Measurements from ENCODE around the gene ARRDC1.

ARRDC1 gene

DNA sequence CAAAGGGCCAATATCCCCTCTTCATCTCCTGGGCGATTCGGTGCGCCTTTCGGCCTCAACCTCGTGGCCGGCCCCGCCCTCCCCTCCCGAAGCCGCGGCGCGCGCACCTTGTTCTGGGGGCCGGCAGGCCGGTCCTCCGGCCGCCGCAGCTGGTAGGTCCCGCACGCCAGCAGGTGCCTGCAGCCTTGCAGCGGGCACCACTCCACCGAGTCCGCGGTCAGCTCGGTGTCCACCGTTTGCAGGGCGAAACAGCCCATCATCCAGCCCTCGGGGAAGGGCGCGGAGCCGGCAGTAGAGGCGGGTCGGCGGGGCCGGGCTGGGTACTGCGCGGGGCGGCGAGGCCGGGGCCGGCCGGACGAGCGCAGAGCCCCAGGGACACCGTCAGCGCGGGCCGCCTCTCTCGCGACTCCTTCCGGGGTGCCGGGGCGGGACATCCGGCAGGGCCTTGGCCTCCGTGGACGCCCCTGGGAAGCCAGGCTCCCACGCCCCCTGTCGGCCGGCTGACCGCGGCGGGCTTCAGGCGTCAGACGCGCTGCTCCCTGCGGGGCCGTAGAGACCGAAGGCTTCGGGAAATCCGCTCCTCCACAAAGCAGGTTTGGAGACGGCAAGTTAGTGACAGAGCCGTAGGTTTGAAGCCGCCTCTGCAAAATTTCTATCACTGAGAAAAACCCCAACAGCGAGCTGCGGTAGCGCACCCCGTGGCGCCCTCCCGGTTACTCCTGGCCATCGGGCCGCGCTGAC lies 26.8 kb upstream of the ARRDC1 start, which contains the start of gene DPH7:
Gene DPH7, minus strand, starts transcription at position 408 of the 741 bp plus-strand sequence. Its CDS starts 148 bp downstream, at position 260.
- H3K4me3 ChIP-seq (ENCODE audit: low read length), result peak within 1 kb of the TSS; percentile 80
- no peaks in the 10 kb centered on the region for H3K27me3 ChIP-seq (ENCODE audit: control insufficient read depth, insufficient read depth, low read length)
- peaks cover 17% of the 10 kb centered on the region for H3K4me1 ChIP-seq (ENCODE audit: control insufficient read depth, insufficient read depth, low read length)
- peak within 1 kb of the TSS; percentile 65 for H3K9ac ChIP-seq (ENCODE audit: low read length)
- no peaks in the 10 kb centered on the region for H3K36me3 ChIP-seq (ENCODE audit: control insufficient read depth, insufficient read depth, low read length)
- H3K9me3 ChIP-seq (ENCODE audit: control insufficient read depth, low read length), result no peaks in the 10 kb centered on the region

DNA sequence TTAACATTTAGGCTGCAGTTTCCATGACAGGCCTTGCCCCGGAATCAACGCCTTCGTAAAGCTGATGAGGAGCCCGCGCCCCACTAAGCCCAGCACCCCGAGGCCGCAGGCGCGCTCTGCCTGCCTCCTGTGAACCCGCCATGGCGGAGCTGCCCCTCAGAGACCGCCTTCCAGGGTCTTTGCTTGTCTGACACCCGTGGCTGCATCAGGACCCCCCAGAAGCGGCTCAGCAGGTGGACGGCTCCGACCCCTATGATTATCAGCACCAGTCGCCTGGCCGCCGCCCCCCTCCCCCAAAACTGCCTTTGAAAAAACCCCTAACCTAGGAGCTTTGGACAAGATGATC lies 26.3 kb upstream of the ARRDC1 start:
- Histone ChIP-seq H3K9me3 (ENCODE audit: control insufficient read depth, low read length) (no peaks in the 10 kb centered on the region), H3K27me3 (ENCODE audit: control insufficient read depth, insufficient read depth, low read length) (no peaks in the 10 kb centered on the region), H3K4me1 (ENCODE audit: control insufficient read depth, insufficient read depth, low read length) (peaks cover 17% of the 10 kb centered on the region), H3K4me3 (ENCODE audit: low read length) (peak overlapping the region; percentile 80), H3K36me3 (ENCODE audit: control insufficient read depth, insufficient read depth, low read length) (no peaks in the 10 kb centered on the region), H3K9ac (ENCODE audit: low read length) (peak overlapping the region; percentile 65)

DNA sequence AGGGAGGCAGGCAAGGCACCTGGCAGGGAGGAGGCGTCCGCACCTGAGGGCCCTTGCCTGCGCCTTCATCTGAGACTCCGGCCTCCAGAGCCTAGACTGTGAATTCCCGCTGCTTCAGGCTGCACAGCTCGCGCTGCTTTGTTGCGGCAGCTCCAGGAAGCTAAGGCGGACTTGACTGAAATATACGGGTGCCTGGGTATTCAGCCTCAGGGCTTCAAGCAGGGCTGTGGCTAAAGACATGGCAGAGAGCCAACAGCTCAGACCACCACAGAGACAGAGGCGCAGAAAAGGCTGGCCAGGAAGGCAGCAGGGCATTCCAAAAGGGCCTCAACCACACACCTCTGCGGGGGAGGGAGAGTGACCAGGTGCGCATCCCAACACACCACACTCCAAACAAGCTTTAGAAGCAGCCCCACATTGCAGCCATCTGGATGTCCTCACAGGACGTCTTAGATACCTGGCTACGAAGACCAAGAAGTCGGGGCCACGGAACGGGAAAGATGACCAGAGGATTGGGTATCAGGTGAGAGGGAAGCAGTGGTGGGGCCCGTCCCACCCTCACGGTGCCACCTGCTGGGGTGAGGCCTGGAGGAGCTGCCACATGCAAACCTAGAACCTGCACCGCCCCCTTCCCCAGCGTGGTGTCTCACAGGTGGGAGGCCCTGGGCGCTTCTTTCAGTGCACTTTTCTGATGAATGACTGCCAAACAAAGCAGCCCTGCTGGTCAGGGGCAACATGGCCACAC lies 25.1 kb upstream of the ARRDC1 start:
- no peak overlapping the region for H3K4me3 ChIP-seq (ENCODE audit: low read length)
- H3K9ac ChIP-seq (ENCODE audit: low read length), result no peak overlapping the region
- peaks cover 17% of the 10 kb centered on the region for H3K4me1 ChIP-seq (ENCODE audit: control insufficient read depth, insufficient read depth, low read length)
- no peaks in the 10 kb centered on the region for H3K36me3 ChIP-seq (ENCODE audit: control insufficient read depth, insufficient read depth, low read length)
- no peaks in the 10 kb centered on the region for H3K27me3 ChIP-seq (ENCODE audit: control insufficient read depth, insufficient read depth, low read length)
- no peaks in the 10 kb centered on the region for H3K9me3 ChIP-seq (ENCODE audit: control insufficient read depth, low read length)

DNA sequence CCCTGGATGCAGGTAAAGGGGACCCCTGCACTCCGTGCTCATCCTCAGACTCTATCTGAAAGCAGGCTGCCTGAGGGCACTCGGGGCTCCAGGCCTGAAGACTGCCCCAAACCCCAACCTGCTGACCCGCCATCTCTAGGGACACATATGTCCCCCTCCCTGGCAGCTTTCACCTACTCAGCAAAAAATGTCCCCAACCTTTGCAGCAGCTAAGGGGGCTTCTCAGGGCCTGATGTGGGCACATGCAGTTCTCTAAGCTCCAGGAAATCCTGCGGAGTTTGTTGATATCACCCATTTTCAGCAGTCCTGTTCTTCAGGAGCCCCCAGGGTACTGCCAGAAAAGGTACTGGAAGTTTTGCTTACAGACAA lies 24.5 kb upstream of the ARRDC1 start:
- H3K4me3 ChIP-seq (ENCODE audit: low read length), result no peak overlapping the region
- no peaks in the 10 kb centered on the region for H3K36me3 ChIP-seq (ENCODE audit: control insufficient read depth, insufficient read depth, low read length)
- no peaks in the 10 kb centered on the region for H3K27me3 ChIP-seq (ENCODE audit: control insufficient read depth, insufficient read depth, low read length)
- H3K9me3 ChIP-seq (ENCODE audit: control insufficient read depth, low read length), result no peaks in the 10 kb centered on the region
- no peak overlapping the region for H3K9ac ChIP-seq (ENCODE audit: low read length)
- peaks cover 17% of the 10 kb centered on the region for H3K4me1 ChIP-seq (ENCODE audit: control insufficient read depth, insufficient read depth, low read length)

DNA sequence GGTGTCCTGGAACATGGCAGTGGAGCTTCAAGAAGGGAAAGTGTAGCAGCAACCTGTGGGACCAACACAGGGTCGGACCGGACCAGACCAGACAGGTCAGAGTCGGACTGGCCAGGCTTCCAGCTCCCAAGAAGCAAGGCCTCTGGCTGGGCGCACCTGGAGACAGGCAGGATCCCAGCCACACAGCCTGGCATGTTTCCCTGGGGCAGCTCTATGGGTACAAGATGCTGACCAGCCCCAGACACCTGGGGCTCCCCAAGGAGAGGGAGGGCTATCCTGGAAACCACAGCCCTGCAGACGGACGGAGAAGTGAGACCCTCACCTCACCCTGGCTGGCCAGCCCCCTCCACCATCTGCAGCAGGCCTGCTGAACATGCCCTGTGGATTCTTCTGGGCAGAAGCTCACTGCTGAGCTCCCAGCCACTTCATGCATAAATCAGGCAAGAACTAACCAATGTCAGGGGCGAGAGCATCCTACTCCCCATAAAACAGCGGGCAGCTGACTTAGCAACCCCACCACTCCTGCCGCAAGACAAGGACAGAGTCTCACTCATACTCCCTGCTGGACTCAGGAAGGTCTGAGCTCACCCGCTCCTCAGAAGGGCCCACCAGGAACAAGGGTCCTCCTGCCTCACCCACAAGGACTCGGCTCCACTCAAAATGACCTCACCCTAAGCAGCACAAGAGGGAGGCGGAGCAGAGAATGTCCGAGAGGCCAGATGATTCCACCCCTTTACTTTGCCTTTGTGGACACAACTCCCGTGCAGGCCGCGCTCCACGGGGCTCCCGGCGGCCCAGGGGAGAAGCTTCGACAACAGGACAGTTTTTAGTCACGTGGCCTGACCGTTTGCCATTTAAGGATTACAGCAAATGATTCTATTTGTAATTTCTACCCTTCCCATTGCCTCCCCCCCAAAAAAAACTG lies 23.9 kb upstream of the ARRDC1 start:
- H3K4me3 ChIP-seq (ENCODE audit: low read length), result no peak overlapping the region
- H3K36me3 ChIP-seq (ENCODE audit: control insufficient read depth, insufficient read depth, low read length), result peaks cover under 1% of the 10 kb centered on the region
- H3K9ac ChIP-seq (ENCODE audit: low read length), result no peak overlapping the region
- H3K27me3 ChIP-seq (ENCODE audit: control insufficient read depth, insufficient read depth, low read length), result no peaks in the 10 kb centered on the region
- H3K9me3 ChIP-seq (ENCODE audit: control insufficient read depth, low read length), result no peaks in the 10 kb centered on the region
- peaks cover 17% of the 10 kb centered on the region for H3K4me1 ChIP-seq (ENCODE audit: control insufficient read depth, insufficient read depth, low read length)

DNA sequence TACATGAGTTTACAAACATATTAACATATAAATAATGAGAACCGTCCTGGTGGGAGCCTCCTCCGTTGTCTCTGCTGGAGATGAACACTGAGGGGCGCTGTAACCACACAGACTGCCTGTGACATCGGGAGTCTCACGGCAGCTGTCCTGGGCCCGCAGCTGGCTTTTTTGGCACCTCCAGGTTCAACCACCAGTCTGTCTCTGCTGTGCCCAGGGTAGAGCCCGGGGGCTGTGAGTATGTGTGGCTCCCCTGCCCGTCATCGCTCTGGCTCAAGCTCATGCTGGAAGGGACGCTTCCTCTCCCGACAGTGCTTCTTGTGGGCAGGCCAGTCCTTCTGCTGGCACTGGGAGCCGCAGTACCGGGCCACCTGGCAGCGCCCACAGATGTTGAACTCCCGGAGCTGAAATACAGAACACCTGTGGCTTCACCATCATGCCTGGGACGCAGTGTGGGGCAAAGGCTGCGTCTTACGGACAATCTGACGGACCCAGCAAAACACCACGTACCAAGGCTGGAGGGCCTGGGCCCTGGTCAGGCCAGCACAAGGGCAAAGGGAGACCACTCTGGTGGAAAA lies 23.1 kb upstream of the ARRDC1 start:
- H3K27me3 ChIP-seq (ENCODE audit: control insufficient read depth, insufficient read depth, low read length), result no peaks in the 10 kb centered on the region
- H3K4me1 ChIP-seq (ENCODE audit: control insufficient read depth, insufficient read depth, low read length), result peaks cover 11% of the 10 kb centered on the region
- no peak overlapping the region for H3K9ac ChIP-seq (ENCODE audit: low read length)
- no peak overlapping the region for H3K4me3 ChIP-seq (ENCODE audit: low read length)
- H3K36me3 ChIP-seq (ENCODE audit: control insufficient read depth, insufficient read depth, low read length), result peaks cover 4% of the 10 kb centered on the region
- no peaks in the 10 kb centered on the region for H3K9me3 ChIP-seq (ENCODE audit: control insufficient read depth, low read length)

DNA sequence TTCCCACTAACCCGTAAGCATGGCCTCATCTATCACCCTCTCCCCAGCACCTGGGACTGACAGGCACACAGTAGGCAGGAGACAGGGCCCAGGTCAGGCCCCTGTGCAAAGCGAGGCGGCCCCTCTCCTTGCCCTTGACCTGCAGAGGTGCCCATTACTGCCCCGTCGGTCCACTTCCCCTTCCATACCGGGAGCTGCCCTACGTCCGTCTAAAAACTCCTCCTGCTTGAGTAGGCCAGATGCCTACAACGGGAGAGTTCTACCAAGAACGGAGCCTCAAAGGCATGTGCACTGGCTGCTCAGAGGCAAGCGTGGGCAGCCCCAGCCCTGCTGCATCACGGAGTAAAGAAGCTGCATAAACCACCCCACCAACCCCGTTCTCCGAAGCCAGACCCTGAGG lies 22.1 kb upstream of the ARRDC1 start:
- H3K36me3 ChIP-seq (ENCODE audit: control insufficient read depth, insufficient read depth, low read length), result peaks cover 4% of the 10 kb centered on the region

DNA sequence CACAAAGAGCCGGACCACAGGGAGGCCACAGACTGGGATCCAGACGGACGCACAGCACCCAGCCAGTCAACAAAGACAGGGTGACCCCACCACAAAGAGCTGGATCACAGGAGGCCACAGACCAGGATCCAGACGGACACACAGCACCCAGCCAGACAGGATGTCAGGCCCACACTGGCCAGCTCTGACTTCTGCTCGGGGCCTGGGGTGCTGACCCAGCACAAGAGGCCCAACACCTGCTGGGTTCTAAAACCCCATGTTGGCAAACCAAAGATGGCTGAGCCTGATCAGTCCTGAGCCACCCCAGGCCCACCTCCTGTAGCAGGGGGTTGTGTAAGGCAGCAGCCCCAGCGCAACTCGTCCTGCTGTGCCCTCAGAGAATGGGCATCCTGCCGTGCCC lies 21.5 kb upstream of the ARRDC1 start:
- Histone ChIP-seq H3K9ac (ENCODE audit: low read length) (no peak overlapping the region), H3K4me1 (ENCODE audit: control insufficient read depth, insufficient read depth, low read length) (peaks cover 9% of the 10 kb centered on the region), H3K36me3 (ENCODE audit: control insufficient read depth, insufficient read depth, low read length) (peaks cover 4% of the 10 kb centered on the region), H3K9me3 (ENCODE audit: control insufficient read depth, low read length) (no peaks in the 10 kb centered on the region), H3K27me3 (ENCODE audit: control insufficient read depth, insufficient read depth, low read length) (no peaks in the 10 kb centered on the region), H3K4me3 (ENCODE audit: low read length) (no peak overlapping the region)

More for the DNA sequence above, 22.1 kb upstream of the ARRDC1 start:
- Histone ChIP-seq H3K27me3 (ENCODE audit: control insufficient read depth, insufficient read depth, low read length) (no peaks in the 10 kb centered on the region), H3K9me3 (ENCODE audit: control insufficient read depth, low read length) (no peaks in the 10 kb centered on the region), H3K4me1 (ENCODE audit: control insufficient read depth, insufficient read depth, low read length) (peaks cover 5% of the 10 kb centered on the region), H3K4me3 (ENCODE audit: low read length) (no peak overlapping the region), H3K9ac (ENCODE audit: low read length) (no peak overlapping the region)

DNA sequence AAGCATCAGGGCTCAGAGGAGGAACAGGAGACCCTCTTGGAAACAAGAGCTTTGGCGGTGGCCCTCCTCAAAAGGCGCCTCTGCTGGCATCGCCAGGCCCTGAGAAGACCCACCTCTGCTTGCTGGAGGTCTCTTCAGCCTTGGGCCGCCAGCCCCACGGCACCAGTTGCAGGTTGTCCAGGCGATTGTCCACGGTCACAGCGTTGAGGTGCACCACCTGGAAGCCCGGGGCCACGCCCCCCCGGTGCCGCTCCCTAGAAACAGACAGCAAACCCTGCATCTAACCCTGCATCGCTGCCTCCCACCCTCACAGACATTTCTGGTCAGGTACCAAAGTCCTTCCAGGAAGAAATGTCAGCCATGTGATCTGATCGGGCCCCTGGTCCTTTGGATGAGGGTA lies 18.6 kb upstream of the ARRDC1 start:
- no peaks in the 10 kb centered on the region for H3K9me3 ChIP-seq (ENCODE audit: control insufficient read depth, low read length)
- H3K27me3 ChIP-seq (ENCODE audit: control insufficient read depth, insufficient read depth, low read length), result no peaks in the 10 kb centered on the region
- no peak overlapping the region for H3K4me3 ChIP-seq (ENCODE audit: low read length)
- peaks cover 11% of the 10 kb centered on the region for H3K4me1 ChIP-seq (ENCODE audit: control insufficient read depth, insufficient read depth, low read length)
- H3K36me3 ChIP-seq (ENCODE audit: control insufficient read depth, insufficient read depth, low read length), result peaks cover 4% of the 10 kb centered on the region
- no peak overlapping the region for H3K9ac ChIP-seq (ENCODE audit: low read length)

DNA sequence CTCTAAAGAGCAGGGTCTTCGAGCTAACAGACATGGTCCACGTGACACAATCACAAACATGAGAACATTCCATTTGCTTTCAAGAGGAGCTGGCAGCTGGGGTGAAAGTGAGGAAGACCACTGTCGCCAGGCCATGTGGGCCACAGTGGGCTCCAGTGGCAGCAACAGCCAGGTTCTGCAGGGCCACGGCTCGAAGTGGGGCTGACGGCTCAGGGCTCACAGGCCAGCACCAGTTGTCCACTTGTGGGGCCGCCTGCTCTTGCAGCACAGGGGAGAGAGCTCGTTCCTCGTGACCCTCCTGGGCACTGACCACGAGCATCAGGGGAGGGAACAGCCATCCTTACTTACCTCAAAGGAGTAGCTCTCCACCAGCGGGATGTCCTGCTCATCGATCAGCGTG lies 17.2 kb upstream of the ARRDC1 start:
- Histone ChIP-seq H3K4me1 (ENCODE audit: control insufficient read depth, insufficient read depth, low read length) (peaks cover 22% of the 10 kb centered on the region), H3K4me3 (ENCODE audit: low read length) (no peak overlapping the region), H3K9me3 (ENCODE audit: control insufficient read depth, low read length) (no peaks in the 10 kb centered on the region), H3K27me3 (ENCODE audit: control insufficient read depth, insufficient read depth, low read length) (no peaks in the 10 kb centered on the region), H3K9ac (ENCODE audit: low read length) (no peak overlapping the region), H3K36me3 (ENCODE audit: control insufficient read depth, insufficient read depth, low read length) (peaks cover 4% of the 10 kb centered on the region)

DNA sequence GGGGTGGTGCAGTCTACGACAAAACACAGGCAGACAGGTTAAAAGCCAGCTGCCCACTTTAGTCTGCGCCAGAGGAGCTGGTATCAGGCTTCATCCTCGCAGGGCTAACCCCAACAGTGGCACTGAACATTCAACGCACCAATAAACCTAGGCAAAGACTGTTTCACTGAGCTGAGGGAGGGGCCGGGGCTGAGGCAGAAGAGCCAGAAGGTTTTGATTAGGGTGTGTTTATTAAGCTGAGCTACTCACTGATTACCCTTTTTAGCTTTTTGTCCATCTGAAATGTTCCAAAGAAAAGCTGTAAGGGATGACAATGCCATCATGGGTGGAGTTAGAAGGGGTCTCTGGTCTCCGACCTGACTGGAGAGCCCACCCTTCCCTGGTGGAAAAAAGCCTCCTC lies 16.6 kb upstream of the ARRDC1 start:
- Histone ChIP-seq H3K27me3 (ENCODE audit: control insufficient read depth, insufficient read depth, low read length) (no peaks in the 10 kb centered on the region), H3K9me3 (ENCODE audit: control insufficient read depth, low read length) (no peaks in the 10 kb centered on the region), H3K9ac (ENCODE audit: low read length) (peak overlapping the region; percentile 63), H3K4me3 (ENCODE audit: low read length) (no peak overlapping the region), H3K4me1 (ENCODE audit: control insufficient read depth, insufficient read depth, low read length) (peaks cover 28% of the 10 kb centered on the region), H3K36me3 (ENCODE audit: control insufficient read depth, insufficient read depth, low read length) (peaks cover 4% of the 10 kb centered on the region)

All from mucosa of stomach (tissue), 1 donor.